WTC11 (cell line): ENCODE results near the gene BMP5. TPM values are rescaled to one million over a fixed set of nuclear protein-coding genes. Genes with fewer than 3 reads are reported as not detected.

ENCODE experiments used
- ATAC-seq: fragments of 200-7000 bp; cut with Tn5 transposase; 2 replicates; pipeline ENCODE4 v1.10.0; 2021; ENCODE audit warnings: mild to moderate bottlenecking, moderate library complexity
- CTCF ChIA-PET: fragments of 300-600 bp; sonication (Branson Sonifier 250); formaldehyde crosslinking; loops from one replicate; lab custom pipeline; 2021; ENCODE audit warnings: antibody characterized with exemption; lab: Charles Lee
- POLR2A ChIA-PET: fragments of 350-600 bp; sonication (Branson Sonifier 250); formaldehyde crosslinking; loops from one replicate; lab custom pipeline; 2021; ENCODE audit warnings: antibody characterized with exemption; lab: Charles Lee
- DNase-seq: peaks from one replicate; pipeline ENCODE4 v3.0.0; 2021; ENCODE audit warnings: low spot score
- H3K27ac Mint-ChIP-seq: 2 replicates; pipeline ENCODE4 v1.8.0; 2021; ENCODE audit warnings: mixed read lengths
- H3K27me3 Mint-ChIP-seq: 2 replicates; pipeline ENCODE4 v1.8.0; 2021; ENCODE audit warnings: low read depth, mild to moderate bottlenecking, moderate library complexity, mixed read lengths
- H3K36me3 Mint-ChIP-seq: 2 replicates; pipeline ENCODE4 v1.8.0; 2021; ENCODE audit warnings: mixed read lengths
- H3K4me1 Mint-ChIP-seq: 2 replicates; pipeline ENCODE4 v1.8.0; 2022; ENCODE audit warnings: mixed read lengths
- H3K4me3 Mint-ChIP-seq: 2 replicates; pipeline ENCODE4 v1.8.0; 2021; ENCODE audit warnings: mild to moderate bottlenecking, moderate library complexity, mixed read lengths
- H3K9me3 Mint-ChIP-seq: 2 replicates; pipeline ENCODE4 v1.8.0; 2021; ENCODE audit warnings: mixed read lengths
- ATF2 ChIP-seq: sonication (generic); formaldehyde crosslinking; IDR thresholded peaks from 2 replicates; pipeline ENCODE4 v1.8.1; 2022; ENCODE audit warnings: low read depth, missing genetic modification reagents, borderline replicate concordance
- CREM ChIP-seq: sonication (generic); formaldehyde crosslinking; IDR thresholded peaks from 2 replicates; pipeline ENCODE4 v1.8.1; 2022; ENCODE audit warnings: mild to moderate bottlenecking, missing genetic modification reagents, moderate library complexity
- E2F1 ChIP-seq: sonication (generic); formaldehyde crosslinking; IDR thresholded peaks from 2 replicates; pipeline ENCODE4 v1.8.0; 2022; ENCODE audit warnings: mild to moderate bottlenecking, missing genetic modification reagents
- E2F5 ChIP-seq: sonication (generic); formaldehyde crosslinking; IDR thresholded peaks from 2 replicates; pipeline ENCODE4 v1.8.1; 2022; ENCODE audit warnings: mild to moderate bottlenecking, moderate library complexity, missing genetic modification reagents
- ERG ChIP-seq: fragments of 250-450 bp; sonication (Bioruptor Pico); IDR thresholded peaks from 2 replicates; pipeline ENCODE4 v1.8.0; 2021; ENCODE audit warnings: mild to moderate bottlenecking
- ETV6 ChIP-seq: sonication (generic); formaldehyde crosslinking; IDR thresholded peaks from 2 replicates; pipeline ENCODE4 v1.8.1; 2022; ENCODE audit warnings: mild to moderate bottlenecking, missing genetic modification reagents
- FOXK1 ChIP-seq: sonication (generic); formaldehyde crosslinking; IDR thresholded peaks from 2 replicates; pipeline ENCODE4 v1.8.0; 2022; ENCODE audit warnings: mild to moderate bottlenecking, moderate library complexity, missing genetic modification reagents
- FOXP4 ChIP-seq: sonication (generic); formaldehyde crosslinking; IDR thresholded peaks from 2 replicates; pipeline ENCODE4 v1.8.0; 2022; ENCODE audit warnings: mild to moderate bottlenecking, missing genetic modification reagents
- GRHL2 ChIP-seq: fragments of 250-450 bp; sonication (Bioruptor Pico); IDR thresholded peaks from 2 replicates; pipeline ENCODE4 v1.8.0; 2022; ENCODE audit warnings: mild to moderate bottlenecking, moderate library complexity; ENCODE audit not compliant: insufficient replicate concordance, severe bottlenecking
- MLX ChIP-seq: sonication (generic); formaldehyde crosslinking; IDR thresholded peaks from 2 replicates; pipeline ENCODE4 v1.8.1; 2023; ENCODE audit warnings: mild to moderate bottlenecking, missing genetic modification reagents, moderate library complexity
- NR2C2 ChIP-seq: sonication (generic); formaldehyde crosslinking; IDR thresholded peaks from 2 replicates; pipeline ENCODE4 v1.8.0; 2022; ENCODE audit warnings: mild to moderate bottlenecking, missing genetic modification reagents
- OVOL2 ChIP-seq: fragments of 250-450 bp; sonication (Bioruptor Pico); IDR thresholded peaks from 2 replicates; pipeline ENCODE4 v1.9.0; 2021; ENCODE audit warnings: mild to moderate bottlenecking, borderline replicate concordance
- RORB ChIP-seq: fragments of 250-450 bp; sonication (Bioruptor Pico); IDR thresholded peaks from 2 replicates; pipeline ENCODE4 v1.9.0; 2021; ENCODE audit warnings: mild to moderate bottlenecking
- SP1 ChIP-seq: sonication (generic); formaldehyde crosslinking; conservative IDR thresholded peaks from 2 replicates; pipeline ENCODE4 v1.8.1; 2022; ENCODE audit warnings: missing genetic modification reagents
- TEAD1 ChIP-seq: sonication (generic); formaldehyde crosslinking; IDR thresholded peaks from 2 replicates; pipeline ENCODE4 v1.8.0; 2022; ENCODE audit warnings: mild to moderate bottlenecking, missing genetic modification reagents
- TP53 ChIP-seq: sonication (generic); formaldehyde crosslinking; IDR thresholded peaks from 2 replicates; pipeline ENCODE4 v1.8.1; 2023; ENCODE audit warnings: mild to moderate bottlenecking, missing genetic modification reagents
- USF2 ChIP-seq: sonication (generic); formaldehyde crosslinking; IDR thresholded peaks from 2 replicates; pipeline ENCODE4 v1.8.1; 2023; ENCODE audit warnings: mild to moderate bottlenecking, missing genetic modification reagents, moderate library complexity
- ZBTB21 ChIP-seq: sonication (generic); formaldehyde crosslinking; IDR thresholded peaks from 2 replicates; pipeline ENCODE4 v1.8.1; 2023; ENCODE audit warnings: mild to moderate bottlenecking, missing genetic modification reagents, borderline replicate concordance
- ZNF121 ChIP-seq: sonication (generic); formaldehyde crosslinking; IDR thresholded peaks from 2 replicates; pipeline ENCODE4 v1.8.0; 2023; ENCODE audit warnings: missing genetic modification reagents
- ZNF138 ChIP-seq: sonication (generic); formaldehyde crosslinking; conservative IDR thresholded peaks from 2 replicates; pipeline ENCODE4 v1.8.1; 2022; ENCODE audit warnings: mild to moderate bottlenecking, moderate library complexity, missing genetic modification reagents
- ZNF317 ChIP-seq: sonication (generic); formaldehyde crosslinking; IDR thresholded peaks from 2 replicates; pipeline ENCODE4 v1.8.1; 2023; ENCODE audit warnings: low read depth, mild to moderate bottlenecking, moderate library complexity, missing genetic modification reagents, borderline replicate concordance
- ZNF532 ChIP-seq: fragments of 250-450 bp; sonication (Bioruptor Pico); IDR thresholded peaks from 2 replicates; pipeline ENCODE4 v1.9.0; 2021; ENCODE audit warnings: mild to moderate bottlenecking, borderline replicate concordance
- total RNA-seq: library from RNA; stranded (reverse); gene quantifications from 3 replicates; pipeline ENCODE4 v1.2.3, GENCODE V29; 2021

BMP5 gene
- total RNA-seq, 1 experiment from 2014 or later, result not detected

GRCh38 chr6:55758156-55758937 lies 117.0 kb downstream of the BMP5 start:
- no peak for ATAC-seq
- CTCF ChIA-PET, result no interaction called here
- DNase-seq, result no peak
- no peaks in the 10 kb centered on the region for H3K27me3 Mint-ChIP-seq
- no peaks in the 10 kb centered on the region for H3K9me3 Mint-ChIP-seq
- H3K36me3 Mint-ChIP-seq, result no peaks in the 10 kb centered on the region
- no peak overlapping the region for H3K4me3 Mint-ChIP-seq
- no peaks in the 10 kb centered on the region for H3K4me1 Mint-ChIP-seq
- TF ChIP-seq ATF2 (CRISPR knock-in tag) (no peak), TEAD1 (CRISPR knock-in tag) (no peak), ZNF121 (CRISPR knock-in tag) (no peak), ZNF317 (no peak), ETV6 (CRISPR knock-in tag) (no peak), ZNF138 (CRISPR knock-in tag) (no peak), RORB (CRISPR knock-in tag) (no peak), TP53 (CRISPR knock-in tag) (no peak), E2F5 (CRISPR knock-in tag) (no peak), ZNF532 (CRISPR knock-in tag) (no peak), NR2C2 (CRISPR knock-in tag) (no peak), OVOL2 (CRISPR knock-in tag) (no peak)
- H3K27ac Mint-ChIP-seq, result no peak overlapping the region
- POLR2A ChIA-PET, result no interaction called here

- Mint-ChIP-seq H3K4me1 (no peaks in the 10 kb centered on the region), H3K27me3 (no peaks in the 10 kb centered on the region), H3K36me3 (no peaks in the 10 kb centered on the region), H3K9me3 (no peaks in the 10 kb centered on the region), H3K27ac (no peak overlapping the region), H3K4me3 (no peak overlapping the region)
- no peak for ATAC-seq
- POLR2A ChIA-PET, result no interaction called here
- no peak for DNase-seq
- CTCF ChIA-PET, result no interaction called here
- TF ChIP-seq FOXP4 (CRISPR knock-in tag) (no peak), MLX (no peak), ZBTB21 (CRISPR knock-in tag) (no peak), CREM (CRISPR knock-in tag) (no peak), E2F1 (CRISPR knock-in tag) (no peak), FOXK1 (CRISPR knock-in tag) (no peak), ERG (no peak), SP1 (no peak), USF2 (CRISPR knock-in tag) (no peak), GRHL2 (CRISPR knock-in tag) (no peak)
These were observed 118.8 kb downstream of the BMP5 start for GRCh38 chr6:55756531-55757031.
